ENCODE measurements around the gene TRAF3IP3. TPM values are rescaled to one million over a fixed set of nuclear protein-coding genes. Genes with fewer than 3 reads are reported as not detected.

The TRAF3IP3 gene
- total RNA-seq, 2 donors from 2014 or later, result 3.3 to 12.3 TPM

DNA sequence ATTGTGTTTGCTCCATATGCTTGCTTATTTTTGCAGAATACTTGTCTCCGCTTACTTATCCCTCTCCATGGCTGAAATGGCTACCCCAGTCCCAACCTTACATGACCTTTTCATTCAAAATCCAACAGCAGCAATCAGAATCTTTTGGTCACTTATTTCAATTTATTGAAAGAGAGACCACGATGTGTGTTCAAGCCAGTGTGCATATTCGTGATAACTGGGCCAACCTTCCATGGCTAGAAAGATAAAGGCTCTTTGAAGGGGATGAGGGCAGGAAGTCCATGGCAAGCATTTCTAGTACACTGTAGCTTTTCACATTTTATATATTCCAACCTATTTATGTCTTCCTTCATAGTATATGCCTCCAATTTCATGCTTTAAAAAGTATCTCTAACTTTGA is 28.1 kb upstream of the TRAF3IP3 start:
- Histone ChIP-seq H3K4me3 (no peak overlapping the region), H3K36me3 (no peaks in the 10 kb centered on the region), H3K4me1 (ENCODE audit: control insufficient read depth in 1 of 2, low read depth in 2 of 2) (no peaks in the 10 kb centered on the region), H3K9me3 (no peaks in the 10 kb centered on the region), H3K27ac (no peak overlapping the region), H3K27me3 (replicated peaks; ENCODE audit: insufficient read depth) (no peaks in the 10 kb centered on the region)
- TF ChIP-seq, protein P1, sequence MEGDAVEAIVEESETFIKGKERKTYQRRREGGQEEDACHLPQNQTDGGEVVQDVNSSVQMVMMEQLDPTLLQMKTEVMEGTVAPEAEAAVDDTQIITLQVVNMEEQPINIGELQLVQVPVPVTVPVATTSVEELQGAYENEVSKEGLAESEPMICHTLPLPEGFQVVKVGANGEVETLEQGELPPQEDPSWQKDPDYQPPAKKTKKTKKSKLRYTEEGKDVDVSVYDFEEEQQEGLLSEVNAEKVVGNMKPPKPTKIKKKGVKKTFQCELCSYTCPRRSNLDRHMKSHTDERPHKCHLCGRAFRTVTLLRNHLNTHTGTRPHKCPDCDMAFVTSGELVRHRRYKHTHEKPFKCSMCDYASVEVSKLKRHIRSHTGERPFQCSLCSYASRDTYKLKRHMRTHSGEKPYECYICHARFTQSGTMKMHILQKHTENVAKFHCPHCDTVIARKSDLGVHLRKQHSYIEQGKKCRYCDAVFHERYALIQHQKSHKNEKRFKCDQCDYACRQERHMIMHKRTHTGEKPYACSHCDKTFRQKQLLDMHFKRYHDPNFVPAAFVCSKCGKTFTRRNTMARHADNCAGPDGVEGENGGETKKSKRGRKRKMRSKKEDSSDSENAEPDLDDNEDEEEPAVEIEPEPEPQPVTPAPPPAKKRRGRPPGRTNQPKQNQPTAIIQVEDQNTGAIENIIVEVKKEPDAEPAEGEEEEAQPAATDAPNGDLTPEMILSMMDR (IDR thresholded peaks at IDR 0.05), result no peak
- DNase-seq (ENCODE audit: low spot score), result no peak
- ATAC-seq (ENCODE audit: insufficient number of reproducible peaks, low FRiP score, low read depth), result no peak

DNA sequence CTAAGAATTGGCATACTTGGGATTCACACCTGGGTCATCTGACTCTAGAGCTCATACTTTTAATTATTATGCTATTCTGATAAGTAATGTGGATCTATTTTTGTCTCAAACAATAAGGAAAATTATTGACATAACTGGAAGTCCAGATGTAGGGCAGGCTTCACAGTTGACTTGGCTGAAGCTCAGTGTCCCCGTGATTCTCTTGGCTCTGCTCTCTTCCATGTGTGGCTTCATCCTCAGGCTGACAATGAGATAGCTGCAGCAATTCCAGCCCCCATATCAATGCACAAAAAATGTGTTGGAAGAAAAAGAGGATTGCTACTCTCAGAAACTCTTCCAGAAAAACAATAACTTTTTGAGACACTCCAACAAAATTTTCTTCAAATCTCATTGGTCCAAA is 27.4 kb upstream of the TRAF3IP3 start:
- TF ChIP-seq, protein P1 (IDR thresholded peaks at IDR 0.05), result no peak
- no peak overlapping the region for H3K27ac ChIP-seq
- DNase-seq (ENCODE audit: low spot score) (no peak), ATAC-seq (ENCODE audit: insufficient number of reproducible peaks, low FRiP score, low read depth) (no peak)
- no peak overlapping the region for H3K4me3 ChIP-seq
- H3K27me3 ChIP-seq (replicated peaks; ENCODE audit: insufficient read depth), result no peaks in the 10 kb centered on the region
- H3K36me3 ChIP-seq, result no peaks in the 10 kb centered on the region
- H3K4me1 ChIP-seq (ENCODE audit: control insufficient read depth in 1 of 2, low read depth in 2 of 2), result no peaks in the 10 kb centered on the region
- no peaks in the 10 kb centered on the region for H3K9me3 ChIP-seq

DNA sequence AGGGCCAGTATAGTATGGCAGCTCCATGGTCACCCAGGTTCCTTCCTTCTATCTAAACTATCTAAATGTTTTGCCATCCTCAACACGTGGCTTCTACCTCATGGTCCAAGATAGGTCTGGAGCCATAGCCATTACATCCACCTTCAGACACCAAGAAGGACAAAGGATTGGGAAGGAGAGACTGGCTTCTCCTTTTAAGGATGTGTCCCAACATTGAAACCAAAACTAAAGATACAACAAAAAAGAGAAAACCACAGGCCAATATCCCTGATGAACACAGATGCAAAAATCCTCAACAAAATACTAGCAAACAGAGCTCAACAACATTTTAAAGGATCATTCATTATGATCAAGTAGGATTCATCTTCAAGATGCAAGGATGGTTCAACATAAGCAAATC is 26.4 kb upstream of the TRAF3IP3 start:
- Histone ChIP-seq H3K9me3 (no peaks in the 10 kb centered on the region), H3K27me3 (replicated peaks; ENCODE audit: insufficient read depth) (no peaks in the 10 kb centered on the region), H3K36me3 (no peaks in the 10 kb centered on the region), H3K27ac (no peak overlapping the region), H3K4me3 (no peak overlapping the region), H3K4me1 (ENCODE audit: control insufficient read depth in 1 of 2, low read depth in 2 of 2) (no peaks in the 10 kb centered on the region)
- TF ChIP-seq, protein P1 (IDR thresholded peaks at IDR 0.05), result no peak
- ATAC-seq (ENCODE audit: insufficient number of reproducible peaks, low FRiP score, low read depth) (no peak), DNase-seq (ENCODE audit: low spot score) (no peak)

DNA sequence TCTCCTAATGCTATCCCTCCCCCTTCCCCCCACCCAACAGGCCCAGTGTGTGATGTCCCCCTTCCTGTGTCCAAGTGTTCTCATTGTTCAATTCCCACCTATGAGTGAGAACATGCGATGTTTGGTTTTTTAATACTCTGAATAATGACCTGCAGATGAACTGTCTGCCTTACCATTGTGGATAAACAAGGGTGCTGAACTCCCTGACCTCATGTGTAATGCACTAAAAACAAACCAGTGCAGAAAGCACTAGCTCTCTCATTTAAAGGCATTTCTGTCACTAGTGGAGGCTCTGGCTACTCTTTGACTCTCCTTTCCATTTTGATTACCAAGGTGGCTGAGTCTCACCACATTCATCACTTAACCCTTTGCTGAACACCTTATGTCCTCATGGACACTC is 23.1 kb upstream of the TRAF3IP3 start:
- DNase-seq (ENCODE audit: low spot score) (no peak), ATAC-seq (ENCODE audit: insufficient number of reproducible peaks, low FRiP score, low read depth) (no peak)
- TF ChIP-seq, protein P1 (IDR thresholded peaks at IDR 0.05), result no peak
- H3K27ac ChIP-seq, result no peak overlapping the region
- no peaks in the 10 kb centered on the region for H3K4me1 ChIP-seq (ENCODE audit: control insufficient read depth in 1 of 2, low read depth in 2 of 2)
- H3K4me3 ChIP-seq, result no peak overlapping the region
- no peaks in the 10 kb centered on the region for H3K36me3 ChIP-seq
- H3K27me3 ChIP-seq (replicated peaks; ENCODE audit: insufficient read depth), result no peaks in the 10 kb centered on the region
- H3K9me3 ChIP-seq, result no peaks in the 10 kb centered on the region

DNA sequence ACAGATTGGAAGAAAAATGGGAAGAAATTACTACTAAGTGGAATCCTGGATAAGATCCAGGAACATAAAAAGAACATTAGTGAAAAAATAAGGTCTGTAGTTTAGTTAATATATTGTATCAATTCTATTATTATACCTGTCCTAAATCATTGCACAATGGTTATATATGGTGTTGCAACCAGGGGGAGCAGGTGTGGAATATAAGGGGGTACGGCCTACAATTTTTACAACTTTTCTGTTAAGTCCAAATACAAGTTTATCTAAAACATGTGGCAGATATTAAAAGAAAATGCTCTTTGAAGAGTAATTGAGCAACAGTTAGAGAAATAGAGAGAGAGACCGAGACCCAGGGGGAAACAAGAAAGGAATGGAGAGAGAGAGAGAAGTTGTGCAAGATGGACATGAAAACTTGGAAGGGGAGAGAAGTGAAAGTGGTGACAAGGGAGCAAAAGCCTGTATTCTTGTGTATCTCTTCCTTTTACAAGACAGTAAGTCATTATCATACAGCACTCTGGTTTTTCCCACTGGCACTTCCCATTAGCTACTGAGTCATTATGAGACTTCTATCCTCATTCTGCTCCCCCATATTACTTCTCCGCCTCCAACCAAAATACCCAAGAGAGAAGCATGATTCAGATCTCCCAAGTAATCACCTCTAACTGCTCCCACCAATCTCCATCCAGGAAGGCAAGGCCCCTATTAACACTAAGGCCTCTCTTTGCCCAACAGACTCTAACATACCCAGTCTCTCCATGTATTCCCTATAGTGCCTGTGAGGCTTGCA is 22.3 kb upstream of the TRAF3IP3 start:
- no peak overlapping the region for H3K4me3 ChIP-seq
- no peak overlapping the region for H3K27ac ChIP-seq
- DNase-seq (ENCODE audit: low spot score), result no peak
- H3K9me3 ChIP-seq, result no peaks in the 10 kb centered on the region
- H3K4me1 ChIP-seq (ENCODE audit: control insufficient read depth in 1 of 2, low read depth in 2 of 2), result no peaks in the 10 kb centered on the region
- H3K27me3 ChIP-seq (replicated peaks; ENCODE audit: insufficient read depth), result no peaks in the 10 kb centered on the region
- no peaks in the 10 kb centered on the region for H3K36me3 ChIP-seq
- ATAC-seq (ENCODE audit: insufficient number of reproducible peaks, low FRiP score, low read depth), result no peak
- TF ChIP-seq, protein P1 (IDR thresholded peaks at IDR 0.05), result no peak

Measured in thoracic aorta (tissue), 2 donors.